Panc1 (cell line): ENCODE results near the gene CCNQ. TPM values are rescaled to one million over a fixed set of nuclear protein-coding genes. Genes with fewer than 3 reads are reported as not detected.
A peak's percentile ranks its signal among the peaks of the same experiment; 100 is the strongest.

Experiments used
- ATAC-seq: fragments of 200-7000 bp; cut with Tn5 transposase; 2 replicates; pipeline ENCODE4 v1.9.1; 2020; ENCODE audit warnings: mild to moderate bottlenecking, moderate library complexity
- BruUV-seq: library from RNA; stranded (reverse); fragments of 400-500 nt; replicated peaks from 2 replicates; lab custom pipeline; 2021; lab: Mats Ljungman, UMichigan
- CTCF ChIA-PET: fragments of 300-600 bp; sonication (Branson Sonifier 250); formaldehyde crosslinking; loops from one replicate; lab custom pipeline; 2022; ENCODE audit warnings: antibody characterized with exemption; lab: Charles Lee
- POLR2A ChIA-PET: fragments of 300-600 bp; sonication (Branson Sonifier 250); formaldehyde crosslinking; loops from one replicate; lab custom pipeline; 2022; ENCODE audit warnings: antibody characterized with exemption; lab: Charles Lee
- DNase-seq: peaks from one replicate; pipeline ENCODE4 v3.0.0-alpha.2; 2010; ENCODE audit warnings: low read depth, low spot score
- H3K27ac ChIP-seq: 2 replicates; pipeline ENCODE4 v1.5.1; 2011; ENCODE audit warnings: mild to moderate bottlenecking, low read length, inconsistent platforms
- H3K27me3 ChIP-seq: fragments of 200-500 bp; sonication (Bioruptor generic); 2 replicates; pipeline ENCODE4 v1.6.0; 2014; ENCODE audit warnings: low read length, inconsistent platforms; ENCODE audit not compliant: control insufficient read depth, insufficient read depth
- H3K36me3 ChIP-seq: fragments of 200-500 bp; sonication (Bioruptor generic); 2 replicates; pipeline ENCODE4 v1.5.1; 2014; ENCODE audit warnings: inconsistent platforms, mild to moderate bottlenecking, low read length, moderate library complexity; ENCODE audit not compliant: control insufficient read depth, insufficient read depth
- H3K4me1 ChIP-seq: 2 replicates; pipeline ENCODE4 v1.5.1; 2011; ENCODE audit warnings: inconsistent platforms, mild to moderate bottlenecking, low read length, moderate library complexity; ENCODE audit not compliant: control insufficient read depth, insufficient read depth
- H3K4me3 ChIP-seq, 2 experiments: 2 replicates each; pipeline ENCODE4 v1.5.1; 2011 to 2012; ENCODE audit warnings: low read depth in 2 of 2, low read length in 2 of 2, mild to moderate bottlenecking in 2 of 2, inconsistent platforms in 1 of 2, moderate library complexity in 1 of 2
- H3K9me3 ChIP-seq: fragments of 200-500 bp; sonication (Bioruptor generic); 2 replicates; pipeline ENCODE4 v1.5.1; 2014; ENCODE audit warnings: low read depth, mild to moderate bottlenecking, inconsistent platforms, low read length, moderate library complexity; ENCODE audit not compliant: control insufficient read depth, insufficient read depth
- POLR2AphosphoS5 ChIP-seq: IDR thresholded peaks from 2 replicates; pipeline ENCODE4 v1.6.1; 2012; ENCODE audit warnings: mild to moderate bottlenecking, low read depth, low read length, moderate library complexity
- SIN3A ChIP-seq: IDR thresholded peaks from 2 replicates; pipeline ENCODE4 v1.6.1; 2012; ENCODE audit warnings: low read depth, mild to moderate bottlenecking, low read length, moderate library complexity, borderline replicate concordance; ENCODE audit not compliant: insufficient read depth
- TCF7L2 ChIP-seq: IDR thresholded peaks from 2 replicates; pipeline ENCODE4 v1.6.1; 2011; ENCODE audit warnings: mild to moderate bottlenecking, low read depth, low read length, inconsistent platforms
- in situ Hi-C: cut with HindIII; loops from 2 replicates; pipeline ENCODE4 v1.10.0; 2016; ENCODE audit warnings: low sequenced_read_pairs, low pct_unique_long_range_greater_than_20kb
- intact Hi-C: fragments of 100-400 bp; cut with micrococcal nuclease; formaldehyde crosslinking; loops from one replicate; pipeline ENCODE4 v1.10.0; 2022; ENCODE audit not compliant: unreplicated experiment
- total RNA-seq: library from RNA; stranded (reverse); gene quantifications from one replicate; pipeline ENCODE4 v1.2.1, GENCODE V29; 2021; ENCODE audit not compliant: unreplicated experiment
- TF ChIP-seq, protein P1 (sequence below): fragments of 450-650 bp; IDR thresholded peaks from 2 replicates; pipeline ENCODE4 v1.5.1; 2017; ENCODE audit warnings: mild to moderate bottlenecking
- TF ChIP-seq, protein P2 (sequence below), 2 experiments: IDR thresholded peaks; 2 replicates each; pipeline ENCODE4 v1.6.1; 2011 to 2012; ENCODE audit warnings: low read depth in 2 of 2, control low read depth in 1 of 2, low read length in 1 of 2, mild to moderate bottlenecking in 1 of 2, moderate library complexity in 1 of 2; ENCODE audit not compliant: insufficient read depth in 1 of 2

Gene CCNQ
- total RNA-seq, 1 experiment from 2014 or later = 42.1 TPM

DNA sequence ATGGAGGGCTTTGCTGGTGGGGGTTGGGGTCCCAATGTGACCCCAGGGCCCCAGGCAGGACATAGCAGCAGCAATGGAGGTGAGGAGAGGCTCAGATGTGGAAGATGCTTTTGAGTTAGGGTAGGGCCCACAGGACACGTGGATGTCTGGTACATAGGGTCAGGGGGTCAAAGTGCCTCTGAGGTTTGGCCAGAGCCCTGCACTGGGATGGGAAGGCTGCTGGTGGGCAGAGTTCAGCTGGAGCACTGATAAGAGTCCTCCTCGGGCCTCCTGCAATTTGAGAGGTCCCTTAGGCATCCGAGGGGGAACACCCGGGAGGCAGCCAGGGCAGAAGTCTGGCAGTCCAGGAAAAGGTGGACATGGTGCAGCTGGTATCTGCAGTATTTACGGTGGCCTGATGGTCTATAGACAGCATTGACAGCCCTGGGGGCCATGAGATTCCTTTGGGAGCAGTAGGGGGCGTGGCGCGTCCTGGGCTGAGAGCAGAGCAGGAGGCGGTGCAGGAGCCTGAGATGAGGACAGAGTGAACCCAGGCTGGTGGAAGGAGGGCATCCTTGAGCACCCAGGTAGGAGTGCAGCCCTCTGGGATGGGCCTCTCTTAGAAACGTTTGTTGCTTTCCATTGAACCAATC, 22.6 kb downstream of the CCNQ start:
- in situ Hi-C loops (no loop called here), intact Hi-C loops (no loop called here)
- DNase-seq (no peak), ATAC-seq (0 out of 2 replicates have a peak, but pooled peaks have one; percentile 24)
- Histone ChIP-seq H3K9me3 (no peaks in the 10 kb centered on the region), H3K27ac (no peak overlapping the region), H3K4me1 (no peaks in the 10 kb centered on the region; the same call in 1 of the 2 replicates), H3K27me3 (no peaks in the 10 kb centered on the region), H3K36me3 (no peaks in the 10 kb centered on the region), H3K4me3 (no peak overlapping the region)
- TF ChIP-seq POLR2AphosphoS5 = no peak
- no peak for TF ChIP-seq TCF7L2
- TF ChIP-seq SIN3A = no peak
- TF ChIP-seq, protein P1, sequence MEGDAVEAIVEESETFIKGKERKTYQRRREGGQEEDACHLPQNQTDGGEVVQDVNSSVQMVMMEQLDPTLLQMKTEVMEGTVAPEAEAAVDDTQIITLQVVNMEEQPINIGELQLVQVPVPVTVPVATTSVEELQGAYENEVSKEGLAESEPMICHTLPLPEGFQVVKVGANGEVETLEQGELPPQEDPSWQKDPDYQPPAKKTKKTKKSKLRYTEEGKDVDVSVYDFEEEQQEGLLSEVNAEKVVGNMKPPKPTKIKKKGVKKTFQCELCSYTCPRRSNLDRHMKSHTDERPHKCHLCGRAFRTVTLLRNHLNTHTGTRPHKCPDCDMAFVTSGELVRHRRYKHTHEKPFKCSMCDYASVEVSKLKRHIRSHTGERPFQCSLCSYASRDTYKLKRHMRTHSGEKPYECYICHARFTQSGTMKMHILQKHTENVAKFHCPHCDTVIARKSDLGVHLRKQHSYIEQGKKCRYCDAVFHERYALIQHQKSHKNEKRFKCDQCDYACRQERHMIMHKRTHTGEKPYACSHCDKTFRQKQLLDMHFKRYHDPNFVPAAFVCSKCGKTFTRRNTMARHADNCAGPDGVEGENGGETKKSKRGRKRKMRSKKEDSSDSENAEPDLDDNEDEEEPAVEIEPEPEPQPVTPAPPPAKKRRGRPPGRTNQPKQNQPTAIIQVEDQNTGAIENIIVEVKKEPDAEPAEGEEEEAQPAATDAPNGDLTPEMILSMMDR = no peak
- TF ChIP-seq, protein P2, sequence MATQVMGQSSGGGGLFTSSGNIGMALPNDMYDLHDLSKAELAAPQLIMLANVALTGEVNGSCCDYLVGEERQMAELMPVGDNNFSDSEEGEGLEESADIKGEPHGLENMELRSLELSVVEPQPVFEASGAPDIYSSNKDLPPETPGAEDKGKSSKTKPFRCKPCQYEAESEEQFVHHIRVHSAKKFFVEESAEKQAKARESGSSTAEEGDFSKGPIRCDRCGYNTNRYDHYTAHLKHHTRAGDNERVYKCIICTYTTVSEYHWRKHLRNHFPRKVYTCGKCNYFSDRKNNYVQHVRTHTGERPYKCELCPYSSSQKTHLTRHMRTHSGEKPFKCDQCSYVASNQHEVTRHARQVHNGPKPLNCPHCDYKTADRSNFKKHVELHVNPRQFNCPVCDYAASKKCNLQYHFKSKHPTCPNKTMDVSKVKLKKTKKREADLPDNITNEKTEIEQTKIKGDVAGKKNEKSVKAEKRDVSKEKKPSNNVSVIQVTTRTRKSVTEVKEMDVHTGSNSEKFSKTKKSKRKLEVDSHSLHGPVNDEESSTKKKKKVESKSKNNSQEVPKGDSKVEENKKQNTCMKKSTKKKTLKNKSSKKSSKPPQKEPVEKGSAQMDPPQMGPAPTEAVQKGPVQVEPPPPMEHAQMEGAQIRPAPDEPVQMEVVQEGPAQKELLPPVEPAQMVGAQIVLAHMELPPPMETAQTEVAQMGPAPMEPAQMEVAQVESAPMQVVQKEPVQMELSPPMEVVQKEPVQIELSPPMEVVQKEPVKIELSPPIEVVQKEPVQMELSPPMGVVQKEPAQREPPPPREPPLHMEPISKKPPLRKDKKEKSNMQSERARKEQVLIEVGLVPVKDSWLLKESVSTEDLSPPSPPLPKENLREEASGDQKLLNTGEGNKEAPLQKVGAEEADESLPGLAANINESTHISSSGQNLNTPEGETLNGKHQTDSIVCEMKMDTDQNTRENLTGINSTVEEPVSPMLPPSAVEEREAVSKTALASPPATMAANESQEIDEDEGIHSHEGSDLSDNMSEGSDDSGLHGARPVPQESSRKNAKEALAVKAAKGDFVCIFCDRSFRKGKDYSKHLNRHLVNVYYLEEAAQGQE (IDR thresholded peaks at IDR 0.05; ENCODE audit: insufficient read depth in 1 of 2, low read depth in 2 of 2, low read length in 1 of 2) = no peak
- ChIA-PET POLR2A (no interaction called here), CTCF (no interaction called here)
- no TSS peak for BruUV-seq

DNA sequence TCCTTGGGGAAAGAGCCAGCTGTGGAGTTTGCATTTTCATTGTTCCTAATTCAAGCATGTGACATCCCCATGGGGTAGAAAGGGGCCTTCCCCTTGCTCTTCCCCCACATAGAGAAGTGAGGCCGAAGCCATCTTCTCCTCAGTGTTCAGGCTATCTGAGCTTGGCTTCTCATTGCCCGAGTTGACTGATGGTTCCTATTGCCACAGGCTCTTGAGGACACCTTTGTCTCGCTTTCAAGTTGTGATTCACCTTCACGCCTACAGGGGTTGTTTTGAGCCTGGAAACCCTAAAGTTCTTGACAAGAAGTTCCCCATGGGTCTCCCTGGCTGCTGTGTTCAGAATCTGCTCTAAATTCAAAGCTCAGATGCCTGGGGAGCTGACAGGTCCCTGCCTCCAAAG, 25.0 kb downstream of the CCNQ start:
- ChIA-PET POLR2A (no interaction called here), CTCF (interaction anchor here (0.6 kb wide), 1 partner anchor 27 kb away, joined by 4 read pairs; no protein-coding TSS in a partner anchor)
- no peak for ATAC-seq
- intact Hi-C loops = no loop called here
- no peak overlapping the region for H3K4me3 ChIP-seq
- H3K27me3 ChIP-seq = no peaks in the 10 kb centered on the region
- no peak for TF ChIP-seq SIN3A
- no peak for DNase-seq
- no peaks in the 10 kb centered on the region for H3K36me3 ChIP-seq
- no peaks in the 10 kb centered on the region for H3K4me1 ChIP-seq
- BruUV-seq = no TSS peak
- in situ Hi-C loops = no loop called here
- no peak overlapping the region for H3K27ac ChIP-seq
- H3K9me3 ChIP-seq = no peaks in the 10 kb centered on the region

DNA sequence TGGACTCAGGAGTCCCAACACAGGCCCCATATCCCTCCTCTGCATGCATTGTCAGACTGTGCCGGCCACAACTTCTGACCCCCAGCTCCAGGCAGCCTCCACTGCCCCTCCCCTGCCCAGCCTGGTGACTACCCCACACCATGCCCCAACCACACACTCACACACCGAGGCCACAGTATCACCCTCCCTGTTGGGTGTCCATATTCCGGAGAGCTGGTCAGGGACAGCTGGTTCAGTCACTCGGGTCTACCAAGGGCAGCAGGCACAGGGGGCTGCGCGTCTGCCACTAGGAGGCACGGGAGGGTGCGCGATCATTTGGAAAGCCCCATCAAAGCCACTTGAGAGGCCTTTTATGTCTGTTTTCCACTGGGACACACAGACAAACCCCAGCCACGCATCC, 26.3 kb downstream of the CCNQ start:
- Histone ChIP-seq H3K4me3 (no peak overlapping the region), H3K27me3 (no peaks in the 10 kb centered on the region), H3K9me3 (no peaks in the 10 kb centered on the region), H3K27ac (no peak overlapping the region), H3K36me3 (no peaks in the 10 kb centered on the region), H3K4me1 (no peaks in the 10 kb centered on the region)
- in situ Hi-C loops = no loop called here
- BruUV-seq = no TSS peak
- no peak for ATAC-seq
- POLR2A ChIA-PET = no interaction called here
- no peak for DNase-seq
- intact Hi-C loops = no loop called here
- CTCF ChIA-PET = no interaction called here
- TF ChIP-seq, protein P1 = no peak
- TF ChIP-seq POLR2AphosphoS5 = no peak
- no peak for TF ChIP-seq TCF7L2
- TF ChIP-seq, protein P2 (IDR thresholded peaks at IDR 0.05; ENCODE audit: insufficient read depth in 1 of 2, low read depth in 2 of 2, low read length in 1 of 2) = no peak
- TF ChIP-seq SIN3A = no peak
